ENCODE results near the gene OGG1. TPM values are rescaled to one million over a fixed set of nuclear protein-coding genes. Genes with fewer than 3 reads are reported as not detected.

The OGG1 gene
- total RNA-seq, 1 donor from 2014 or later, result 15.3 TPM

- Mint-ChIP-seq H3K4me1 (ENCODE audit: low read depth, unreplicated experiment) (peaks cover 38% of the 10 kb centered on the region), H3K27ac (ENCODE audit: unreplicated experiment) (peak within 1 kb of the TSS; percentile 100), H3K27me3 (ENCODE audit: low read depth, unreplicated experiment) (no peaks in the 10 kb centered on the region), H3K9me3 (ENCODE audit: unreplicated experiment) (no peaks in the 10 kb centered on the region), H3K4me3 (ENCODE audit: unreplicated experiment) (peak within 1 kb of the TSS; percentile 96), H3K36me3 (ENCODE audit: low read depth, unreplicated experiment) (peaks cover 29% of the 10 kb centered on the region)
- peak within 1 kb of the TSS; percentile 97 for H3K9ac ChIP-seq (ENCODE audit: low read length)
- H3K4me3 ChIP-seq (ENCODE audit: insufficient read depth, low read depth, low read length), result peak within 1 kb of the TSS; percentile 93
- peak within 1 kb of the TSS; percentile 99 for H3K27ac ChIP-seq (ENCODE audit: low read depth, low read length)
- H3K27me3 ChIP-seq (ENCODE audit: insufficient read depth, low read length), result no peaks in the 10 kb centered on the region
- H2AFZ ChIP-seq (ENCODE audit: low read depth, low read length), result peak within 1 kb of the TSS; percentile 83
- H3K36me3 ChIP-seq (ENCODE audit: insufficient read depth, low read length), result peaks cover 16% of the 10 kb centered on the region
- peaks cover 65% of the 10 kb centered on the region for H3K79me2 ChIP-seq (ENCODE audit: insufficient read depth, low read length)
- peaks cover 29% of the 10 kb centered on the region for H4K20me1 ChIP-seq (ENCODE audit: insufficient read depth, low read length)
- H3K9me3 ChIP-seq (ENCODE audit: insufficient read depth, low read depth, low read length), result no peaks in the 10 kb centered on the region
- H3K4me1 ChIP-seq (ENCODE audit: insufficient read depth, low read length), result peaks cover 15% of the 10 kb centered on the region
- FAIRE-seq (no peak), DNase-seq (ENCODE audit: low read depth) (peak; percentile 94)
- TF ChIP-seq CTCF (IDR thresholded peaks at IDR 0.05; ENCODE audit: insufficient read depth, low read depth, low read length) (no peak), EZH2 (IDR thresholded peaks at IDR 0.05; ENCODE audit: insufficient read depth, low read length) (no peak)
- peak within 1 kb of the TSS; percentile 99 for H3K4me2 ChIP-seq (ENCODE audit: low read length)
Measured at GRCh38 chr3:9792405-9793160, 42.8 kb downstream of the OGG1 start, which contains the start of the genes ARPC4 and TADA3. Gene ARPC4 (plus strand): TSS chr3:9793082. CDS start chr3:9793122, 40 bp downstream. Gene TADA3 (minus strand): TSS chr3:9792473. CDS start chr3:9791466, 1,007 bp downstream.

DNA sequence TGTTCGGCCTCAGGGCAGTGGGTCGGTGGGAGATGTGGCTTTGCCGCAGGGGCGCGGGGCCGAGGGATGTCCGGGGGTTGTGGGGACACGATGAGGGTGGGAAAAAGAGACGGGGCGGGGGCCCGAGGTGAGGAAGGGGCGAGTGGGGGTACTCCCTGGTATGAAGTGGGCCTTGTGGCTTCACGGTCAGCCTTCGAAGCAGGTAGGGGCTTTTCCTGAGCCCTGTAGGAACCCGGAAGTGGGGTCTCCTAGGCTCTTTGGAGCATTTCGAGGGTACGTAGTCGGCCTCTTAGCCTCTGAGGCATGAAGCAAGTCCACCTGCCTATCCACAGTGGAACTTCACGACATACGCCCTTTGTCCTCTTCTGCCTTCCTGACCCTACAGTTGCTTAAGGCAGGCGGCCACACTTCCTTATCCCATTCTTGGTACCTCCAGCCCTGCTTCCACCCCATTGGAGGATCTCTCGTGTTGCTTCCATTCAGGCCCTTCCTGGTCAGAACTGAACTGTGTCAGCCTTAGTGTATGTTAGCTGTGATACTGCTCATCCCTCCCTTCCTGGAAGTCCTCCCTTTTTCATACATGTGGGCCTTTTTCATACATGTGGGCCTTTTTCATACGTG, 43.5 kb downstream of the OGG1 start:
- Histone ChIP-seq H4K20me1 (ENCODE audit: insufficient read depth, low read length) (peaks cover 36% of the 10 kb centered on the region), H3K36me3 (ENCODE audit: insufficient read depth, low read length) (peaks cover 22% of the 10 kb centered on the region), H3K4me2 (ENCODE audit: low read length) (peak overlapping the region; percentile 99), H3K9ac (ENCODE audit: low read length) (peak overlapping the region; percentile 97), H3K79me2 (ENCODE audit: insufficient read depth, low read length) (peaks cover 72% of the 10 kb centered on the region), H3K27ac (ENCODE audit: low read depth, low read length) (peak overlapping the region; percentile 99), H3K4me1 (ENCODE audit: insufficient read depth, low read length) (peaks cover 15% of the 10 kb centered on the region), H3K27me3 (ENCODE audit: insufficient read depth, low read length) (no peaks in the 10 kb centered on the region), H3K4me3 (ENCODE audit: insufficient read depth, low read depth, low read length) (peak overlapping the region; percentile 93), H2AFZ (ENCODE audit: low read depth, low read length) (peak overlapping the region; percentile 21), H3K9me3 (ENCODE audit: insufficient read depth, low read depth, low read length) (no peaks in the 10 kb centered on the region)
- H3K36me3 Mint-ChIP-seq (ENCODE audit: low read depth, unreplicated experiment), result peaks cover 28% of the 10 kb centered on the region
- H3K9me3 Mint-ChIP-seq (ENCODE audit: unreplicated experiment), result no peaks in the 10 kb centered on the region
- no peak for FAIRE-seq
- peak overlapping the region; percentile 96 for H3K4me3 Mint-ChIP-seq (ENCODE audit: unreplicated experiment)
- H3K4me1 Mint-ChIP-seq (ENCODE audit: low read depth, unreplicated experiment), result peaks cover 34% of the 10 kb centered on the region
- no peaks in the 10 kb centered on the region for H3K27me3 Mint-ChIP-seq (ENCODE audit: low read depth, unreplicated experiment)
- no peak for TF ChIP-seq EZH2 (IDR thresholded peaks at IDR 0.05; ENCODE audit: insufficient read depth, low read length)
- TF ChIP-seq CTCF (IDR thresholded peaks at IDR 0.05; ENCODE audit: insufficient read depth, low read depth, low read length), result no peak
- H3K27ac Mint-ChIP-seq (ENCODE audit: unreplicated experiment), result peak overlapping the region; percentile 100
- DNase-seq (ENCODE audit: low read depth), result no peak

All from astrocyte (in vitro differentiated cells and primary cell).